ENCODE data around the gene KCNQ1.

The KCNQ1 gene

GRCh38 chr11:2748061-2748813 is 303.4 kb downstream of the KCNQ1 start:
- TF ChIP-seq CTCF (IDR thresholded peaks at IDR 0.05; ENCODE audit: insufficient read depth, low read depth, low read length, missing control alignments), result no peak
- DNase-seq (ENCODE audit: low read depth), result no peak
- H3K4me3 ChIP-seq (ENCODE audit: low read depth, low read length), result no peak overlapping the region

- DNase-seq (ENCODE audit: low read depth), result no peak
- no peak for TF ChIP-seq CTCF (IDR thresholded peaks at IDR 0.05; ENCODE audit: insufficient read depth, low read depth, low read length, missing control alignments)
- no peak overlapping the region for H3K4me3 ChIP-seq (ENCODE audit: low read depth, low read length)
Measured at GRCh38 chr11:2748814-2749554, 304.2 kb downstream of the KCNQ1 start.

- TF ChIP-seq CTCF (IDR thresholded peaks at IDR 0.05; ENCODE audit: insufficient read depth, low read depth, low read length, missing control alignments), result no peak
- no peak overlapping the region for H3K4me3 ChIP-seq (ENCODE audit: low read depth, low read length)
- DNase-seq (ENCODE audit: low read depth), result no peak
Measured at GRCh38 chr11:2750101-2750681, 305.4 kb downstream of the KCNQ1 start.

- no peak for DNase-seq (ENCODE audit: low read depth)
- TF ChIP-seq CTCF (IDR thresholded peaks at IDR 0.05; ENCODE audit: insufficient read depth, low read depth, low read length, missing control alignments), result no peak
- H3K4me3 ChIP-seq (ENCODE audit: low read depth, low read length), result no peak overlapping the region
Measured at GRCh38 chr11:2750682-2751522, 306.1 kb downstream of the KCNQ1 start.

- DNase-seq (ENCODE audit: low read depth), result no peak
- H3K4me3 ChIP-seq (ENCODE audit: low read depth, low read length), result no peak overlapping the region
- no peak for TF ChIP-seq CTCF (IDR thresholded peaks at IDR 0.05; ENCODE audit: insufficient read depth, low read depth, low read length, missing control alignments)
Measured at GRCh38 chr11:2751523-2752203, 306.9 kb downstream of the KCNQ1 start.

GRCh38 chr11:2752204-2752770 is 307.5 kb downstream of the KCNQ1 start:
- DNase-seq (ENCODE audit: low read depth), result no peak
- no peak for TF ChIP-seq CTCF (IDR thresholded peaks at IDR 0.05; ENCODE audit: insufficient read depth, low read depth, low read length, missing control alignments)
- H3K4me3 ChIP-seq (ENCODE audit: low read depth, low read length), result no peak overlapping the region
